GM19193 (cell line): ENCODE results near the gene UPK1B.

Source experiments
- POLR2A ChIP-seq: IDR thresholded peaks from 4 replicates; pipeline ENCODE4 v1.6.1; 2011; ENCODE audit not compliant: insufficient read depth, insufficient read length; ENCODE audit errors: extremely low read depth

The UPK1B gene

GRCh38 chr3:119230071-119230470 lies 56.7 kb downstream of the UPK1B start:
- TF ChIP-seq POLR2A = no peak

DNA sequence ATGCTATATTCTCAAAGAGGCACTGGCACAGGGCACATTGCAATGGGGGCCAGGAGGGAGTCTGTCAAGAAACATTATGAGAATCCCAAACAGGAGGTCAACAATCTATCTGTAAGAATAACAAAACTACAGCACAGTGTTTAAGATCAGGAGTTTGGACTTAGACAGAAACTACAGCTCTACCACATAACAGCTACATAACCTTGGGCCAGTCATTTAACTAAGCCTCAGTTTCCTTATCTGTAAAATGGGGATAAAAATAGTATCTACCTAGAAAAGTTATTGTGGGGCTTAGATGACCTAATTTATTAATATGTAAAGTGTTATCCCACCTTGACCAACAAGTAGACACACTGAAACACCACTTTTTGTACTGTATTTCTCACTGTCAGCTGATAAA lies 57.3 kb downstream of the UPK1B start:
- TF ChIP-seq POLR2A = no peak

GRCh38 chr3:119234610-119235009 lies 61.2 kb downstream of the UPK1B start:
- no peak for TF ChIP-seq POLR2A

- TF ChIP-seq POLR2A = no peak
Measured at GRCh38 chr3:119235151-119235550, 61.8 kb downstream of the UPK1B start.

DNA sequence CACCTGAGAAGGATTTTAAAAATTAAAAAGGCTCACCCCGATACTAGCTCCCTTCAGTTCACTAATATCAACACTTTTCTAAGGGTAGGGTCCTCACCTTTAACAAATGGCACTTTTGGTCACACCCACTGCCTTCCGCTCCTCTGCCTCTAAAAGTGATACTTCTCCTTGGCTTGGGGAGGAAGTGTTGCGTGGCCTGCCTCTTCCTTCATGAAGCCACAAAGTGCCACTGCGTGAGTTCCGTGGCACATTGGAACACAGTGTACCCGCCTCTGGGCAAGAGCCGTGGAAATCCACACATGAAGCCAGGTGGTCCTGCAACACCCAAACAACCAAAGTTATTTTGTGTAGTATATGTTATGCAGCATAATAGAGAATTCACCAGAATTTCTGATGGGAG lies 63.4 kb downstream of the UPK1B start:
- no peak for TF ChIP-seq POLR2A

GRCh38 chr3:119237299-119237698 lies 63.9 kb downstream of the UPK1B start:
- TF ChIP-seq POLR2A = no peak

DNA sequence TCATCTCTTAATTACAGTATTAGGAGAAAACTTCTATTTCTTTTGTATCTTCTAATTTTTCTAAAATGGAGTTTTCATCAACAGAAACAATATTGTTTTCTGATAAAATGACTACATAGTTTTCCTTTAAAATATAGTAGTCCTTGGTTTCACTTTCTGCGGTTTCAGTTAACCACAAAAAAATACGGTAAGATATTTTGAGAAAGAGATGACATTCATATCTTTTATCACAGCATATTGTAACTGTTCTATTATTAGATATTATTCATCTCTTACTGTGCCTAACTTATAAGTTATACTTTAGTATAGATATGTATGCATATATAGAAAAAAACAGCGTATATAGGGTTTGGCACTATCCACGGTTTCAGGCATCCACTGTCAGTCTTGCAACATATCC lies 65.0 kb downstream of the UPK1B start:
- TF ChIP-seq POLR2A = no peak

- no peak for TF ChIP-seq POLR2A
Measured at GRCh38 chr3:119239206-119239820, 65.9 kb downstream of the UPK1B start.

DNA sequence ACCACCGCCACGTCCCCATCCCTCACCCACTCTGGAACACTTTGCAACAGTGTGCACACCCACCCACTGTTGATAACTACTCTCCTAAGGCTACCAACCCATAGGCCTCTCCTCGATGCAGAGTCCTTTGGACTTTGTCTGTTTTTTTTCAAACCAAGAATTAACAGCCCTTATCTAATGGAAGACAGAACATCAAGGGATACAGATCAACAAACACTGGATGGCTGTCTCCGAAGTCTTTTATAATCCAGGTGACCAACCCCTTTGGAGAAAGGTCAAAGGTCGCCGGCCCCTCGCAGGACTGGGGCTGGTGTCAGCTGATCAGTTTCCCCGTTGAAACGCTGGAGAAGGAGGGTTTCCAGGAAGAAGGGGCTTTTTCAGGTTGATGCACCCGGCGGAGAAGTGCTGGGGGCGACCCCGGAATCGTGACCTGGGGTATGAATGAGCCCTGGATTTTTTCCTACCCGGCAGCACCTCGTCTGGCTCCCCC lies 66.7 kb downstream of the UPK1B start:
- no peak for TF ChIP-seq POLR2A

DNA sequence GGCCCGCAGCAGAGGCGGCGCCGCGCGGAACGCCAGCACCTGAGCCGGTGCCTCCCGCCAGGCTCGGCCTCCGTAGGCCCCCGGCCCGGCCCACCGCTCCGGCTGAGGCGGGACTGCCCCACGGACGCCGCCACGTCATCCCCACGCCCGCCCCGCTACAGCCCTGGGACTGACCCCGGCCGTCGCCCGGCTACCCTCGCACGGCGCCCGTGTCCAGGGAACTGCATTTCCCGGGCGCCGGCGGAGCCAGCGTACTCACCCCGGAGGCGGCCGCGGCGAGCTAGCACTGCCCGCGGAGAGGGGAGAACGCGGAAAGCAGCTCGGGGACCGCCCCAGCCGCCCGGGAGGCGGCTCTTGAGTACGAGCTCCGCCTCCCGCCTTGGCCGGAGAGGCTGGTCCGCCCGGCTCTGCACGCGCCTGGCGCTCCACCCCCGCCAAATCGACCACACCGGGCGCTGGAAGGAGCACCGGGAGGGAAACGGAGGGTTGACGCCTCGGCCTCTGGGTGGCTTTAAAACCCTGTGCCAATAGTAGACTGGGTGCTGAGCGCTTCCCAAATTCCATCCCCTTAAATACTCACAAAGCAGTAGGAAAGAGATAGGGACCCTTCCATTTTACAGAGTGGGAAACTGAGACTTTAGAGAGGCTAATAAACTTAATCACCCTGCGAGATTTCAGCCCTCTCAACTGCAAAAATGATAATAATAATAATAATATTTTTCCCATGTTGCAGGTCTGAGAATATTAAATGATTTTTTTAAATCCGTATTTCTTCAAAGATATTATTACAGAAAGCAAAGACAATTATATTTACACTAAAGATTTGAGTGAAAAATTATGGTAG lies 67.4 kb downstream of the UPK1B start, which contains the start of gene B4GALT4:
Gene B4GALT4, minus strand, starts transcription at position 288 of the 844 bp plus-strand sequence. CDS start 10,779 bp downstream, outside the sequence.
- TF ChIP-seq POLR2A = peak; percentile 87

DNA sequence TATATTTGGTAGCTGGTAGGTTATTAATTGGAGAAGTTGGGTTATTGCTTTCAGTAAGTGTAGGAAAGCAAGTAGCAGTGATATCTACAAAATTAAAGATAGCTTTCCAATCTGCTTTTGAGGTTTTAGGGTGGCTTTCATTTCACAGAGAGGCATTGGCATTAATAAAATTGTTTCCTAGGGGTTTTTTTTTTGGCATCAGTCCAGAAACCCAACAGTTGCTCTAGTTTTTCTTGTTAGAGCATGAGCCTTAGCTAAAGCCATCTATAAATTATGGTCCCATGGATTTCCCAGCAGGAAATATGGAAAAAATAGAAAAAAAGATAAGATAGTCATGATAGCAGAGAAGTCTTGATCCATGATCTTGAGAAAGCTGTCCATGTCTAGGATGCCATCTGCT lies 70.3 kb downstream of the UPK1B start:
- TF ChIP-seq POLR2A = no peak

DNA sequence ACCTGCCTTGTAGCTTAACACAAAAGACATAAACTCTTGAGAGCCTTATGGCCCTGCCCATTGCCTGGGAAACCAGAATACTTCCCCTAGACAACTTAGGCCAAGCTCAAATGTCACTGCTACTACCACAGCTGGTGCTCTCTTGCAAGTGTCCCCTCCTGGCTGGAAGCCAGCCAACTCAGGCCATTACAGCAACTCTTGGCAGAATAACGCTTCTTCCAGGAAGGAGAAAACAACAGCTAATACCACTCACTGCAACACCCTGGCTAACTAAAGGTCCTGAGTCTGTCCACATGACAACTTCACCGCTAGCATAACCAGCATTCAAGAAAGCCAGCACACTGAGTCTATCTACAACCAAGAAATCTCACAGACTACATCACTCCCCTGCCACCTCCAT lies 72.4 kb downstream of the UPK1B start:
- no peak for TF ChIP-seq POLR2A
